Measurements from ENCODE around the gene PCBP3.
"Not testable (repeated sequence)": the region's sequence is repeated elsewhere in the genome, so short reads cannot be mapped to it uniquely, and the experiment has no call there.

PCBP3 gene

DNA sequence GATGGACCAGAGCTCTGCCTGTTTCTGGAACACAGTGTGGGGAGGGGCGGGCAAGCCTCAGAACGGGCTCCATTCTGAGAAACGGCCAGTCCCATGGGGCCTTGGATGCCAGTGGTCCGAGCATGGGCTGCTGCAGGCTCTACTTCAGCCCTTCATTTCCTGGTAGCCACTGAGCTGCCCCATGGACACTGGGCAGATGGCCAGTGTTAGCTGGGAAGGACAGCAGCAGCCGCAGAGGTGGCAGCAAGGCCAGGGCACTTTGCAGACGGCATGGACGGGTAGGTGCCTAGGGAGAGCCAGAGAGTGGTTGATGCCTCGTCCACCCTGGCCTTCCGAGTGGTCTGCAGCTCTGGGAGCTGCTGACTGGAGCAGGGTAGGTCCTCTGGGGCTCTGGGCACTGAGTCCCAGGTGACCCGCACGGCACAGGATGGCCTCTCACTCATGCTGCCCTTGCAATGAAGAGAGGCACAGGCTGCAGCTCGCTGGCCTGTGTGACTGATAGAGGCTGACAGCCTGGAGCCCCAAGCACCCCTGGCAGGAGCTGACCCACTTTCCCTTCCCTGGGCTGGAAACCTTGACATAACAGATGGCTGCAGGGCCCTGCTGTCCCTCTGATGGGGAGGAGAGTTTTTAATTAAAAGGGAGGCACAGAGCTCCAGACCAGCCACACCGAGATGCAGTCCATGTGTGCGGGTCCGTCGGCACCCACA is 250.4 kb downstream of the PCBP3 start:
- no peak for DNase-seq (ENCODE audit: low read depth)

DNA sequence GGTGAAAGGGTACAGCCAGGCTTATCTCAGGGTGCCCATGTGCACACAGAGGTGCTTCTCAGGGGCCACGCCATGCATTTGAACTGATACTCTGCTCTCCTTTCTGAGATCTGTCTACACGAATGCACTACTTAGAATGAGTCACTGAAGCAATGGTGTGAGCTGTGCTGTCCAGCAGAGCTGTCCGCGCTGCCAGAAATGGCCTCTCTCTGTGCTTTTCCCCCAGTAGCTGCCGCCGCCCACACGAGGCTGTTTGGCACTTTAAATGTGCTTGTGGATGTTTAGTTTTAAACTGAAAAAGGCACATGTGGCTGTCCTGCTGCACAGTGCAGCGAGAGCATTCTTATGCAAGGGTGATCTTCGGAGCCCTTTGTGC is 250.9 kb downstream of the PCBP3 start:
- no peak for DNase-seq (ENCODE audit: low read depth)

DNA sequence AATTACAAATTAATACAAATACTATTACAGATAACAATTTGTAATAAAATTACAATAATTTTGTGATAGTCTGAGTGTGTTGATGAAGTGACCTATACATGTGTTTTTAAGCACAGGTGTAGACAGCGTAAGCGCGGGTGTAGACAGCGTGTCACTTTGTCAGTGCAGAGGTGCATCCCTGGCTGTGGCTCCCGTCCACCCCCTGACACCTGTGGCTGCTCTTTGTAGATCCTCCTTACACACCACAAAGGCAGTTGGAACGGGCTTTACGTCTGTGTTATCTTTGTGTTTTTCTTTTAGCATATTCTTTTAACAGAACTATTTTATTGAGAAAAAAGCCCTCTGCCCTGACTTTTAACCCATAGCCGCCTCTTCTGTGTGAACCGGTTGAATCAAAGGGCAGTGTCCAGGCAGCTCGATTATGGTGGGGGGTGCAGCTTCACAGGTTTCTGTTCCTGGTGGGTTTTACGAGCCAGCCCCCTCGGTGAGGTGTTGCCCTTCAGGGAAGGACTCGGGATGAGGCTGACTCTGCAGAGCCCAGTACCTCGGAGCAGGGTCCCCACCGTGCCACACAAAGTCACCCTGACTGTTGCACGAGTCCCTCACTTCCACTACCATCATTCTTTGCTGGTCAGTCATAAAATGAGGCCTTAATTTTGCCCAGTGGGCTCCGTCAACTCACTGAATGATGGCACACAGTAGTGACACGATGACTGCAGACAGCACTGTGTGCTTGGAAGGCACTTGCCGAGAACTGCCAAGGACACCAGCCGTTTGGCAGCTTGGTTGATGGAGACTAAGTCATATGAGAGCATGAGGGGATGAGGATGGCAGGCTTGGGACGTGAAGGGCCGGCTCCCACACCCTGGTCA is 251.6 kb downstream of the PCBP3 start:
- no peak for DNase-seq (ENCODE audit: low read depth)

- DNase-seq (ENCODE audit: low read depth): no peak
Observed at GRCh38 chr21:45895778-45896370, 252.3 kb downstream of the PCBP3 start.

GRCh38 chr21:45896431-45896830 is 252.9 kb downstream of the PCBP3 start:
- DNase-seq (ENCODE audit: low read depth): not testable (repeated sequence)

- DNase-seq (ENCODE audit: low read depth): no peak
Observed at GRCh38 chr21:45897191-45898027, 253.9 kb downstream of the PCBP3 start.

GRCh38 chr21:45898028-45898350 is 254.5 kb downstream of the PCBP3 start:
- no peak for DNase-seq (ENCODE audit: low read depth)

DNA sequence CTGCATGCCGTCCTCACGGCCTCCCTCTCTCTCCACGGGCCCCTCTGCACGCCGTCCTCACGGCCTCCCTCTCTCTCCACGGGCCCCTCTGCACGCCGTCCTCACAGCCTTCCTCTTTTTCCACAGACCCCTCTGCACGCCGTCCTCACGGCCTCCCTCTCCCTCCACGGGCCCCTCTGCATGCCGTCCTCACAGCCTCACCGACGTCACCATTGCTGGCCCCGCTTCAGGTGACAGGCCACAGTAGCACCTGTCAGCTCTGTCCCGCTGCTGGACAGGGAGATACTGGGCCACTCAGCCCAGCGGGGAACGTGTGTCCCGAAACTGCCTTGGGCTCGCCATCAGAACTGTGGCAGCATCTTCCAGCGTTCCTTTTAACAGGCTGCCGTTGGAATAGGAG is 255.3 kb downstream of the PCBP3 start:
- DNase-seq (ENCODE audit: low read depth): no peak

DNA sequence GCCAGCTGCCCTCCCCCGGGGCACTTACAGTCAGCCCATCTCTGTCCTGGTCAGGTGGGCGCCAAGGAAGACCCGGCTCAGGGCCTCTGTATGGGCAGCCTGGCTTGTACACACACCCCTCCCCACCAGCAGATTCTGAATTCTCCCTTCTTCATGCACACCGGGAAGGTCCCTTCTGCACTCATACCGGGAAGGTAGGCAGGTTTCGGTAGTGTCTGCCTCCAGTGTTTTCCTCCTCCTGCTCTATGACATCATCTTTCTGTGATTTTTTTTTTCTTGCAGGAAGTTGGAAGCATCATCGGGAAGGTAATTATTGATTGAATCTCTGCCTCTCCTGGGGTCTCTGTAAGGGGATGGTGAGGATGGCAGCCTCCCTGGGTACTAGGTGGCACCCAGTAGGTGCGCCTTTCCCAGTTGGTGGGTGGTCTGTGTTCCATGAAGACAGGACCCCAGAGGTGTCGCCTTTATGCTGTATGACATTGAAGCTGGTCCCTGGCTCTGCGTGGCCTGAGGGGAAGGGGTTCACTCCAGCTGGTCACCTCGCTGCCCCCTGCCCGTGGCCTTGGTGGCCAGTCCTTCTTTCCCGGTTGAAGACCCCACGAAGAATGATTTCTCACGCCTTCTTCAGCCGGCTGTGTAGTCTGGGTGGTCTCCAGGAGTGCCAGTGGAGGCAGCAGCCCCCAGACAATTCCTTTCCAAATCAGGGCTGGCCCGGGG is 255.9 kb downstream of the PCBP3 start:
- DNase-seq (ENCODE audit: low read depth): no peak

DNA sequence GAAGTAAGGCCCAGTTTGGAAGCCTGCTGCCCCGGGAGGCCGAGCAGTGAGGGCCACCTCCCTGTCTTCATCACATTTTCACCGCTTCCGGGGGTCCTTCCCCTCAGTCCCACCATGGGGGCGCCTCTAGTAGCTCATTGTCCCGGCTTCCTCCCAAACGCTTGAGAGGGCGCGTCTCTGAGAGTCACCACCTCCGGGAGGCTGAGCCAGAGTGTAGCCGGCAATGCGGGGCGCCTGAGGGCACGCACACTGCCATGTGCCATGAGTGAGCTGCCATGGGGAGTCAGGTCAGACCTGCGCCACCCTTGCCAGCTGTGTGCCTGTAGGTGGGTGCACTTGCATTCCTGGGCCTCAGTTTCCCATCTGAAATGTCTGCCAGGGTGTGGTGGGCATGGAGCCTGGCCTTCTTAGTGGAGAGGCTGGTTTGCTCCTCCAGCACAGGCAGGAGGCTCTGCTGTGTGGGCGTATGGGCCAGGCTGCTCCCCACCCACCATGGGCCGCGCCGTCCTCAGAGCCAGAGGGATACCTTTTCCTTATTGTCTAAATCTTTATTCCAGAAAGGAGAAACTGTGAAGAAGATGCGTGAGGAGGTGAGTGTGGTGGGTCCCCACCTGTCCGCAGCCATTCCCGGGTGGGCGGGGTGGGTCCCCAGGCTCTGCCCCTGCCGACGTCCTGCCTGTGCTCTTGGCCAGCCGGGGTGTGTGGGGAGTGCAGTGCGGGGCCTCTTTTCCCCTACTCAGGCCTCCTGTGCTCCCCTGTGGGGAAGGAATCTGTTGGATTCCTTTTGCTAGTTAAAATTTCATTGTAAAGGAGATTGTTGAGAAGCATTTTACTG is 256.7 kb downstream of the PCBP3 start:
- no peak for DNase-seq (ENCODE audit: low read depth)

- no peak for DNase-seq (ENCODE audit: low read depth)
Observed at GRCh38 chr21:45901061-45901690, 257.7 kb downstream of the PCBP3 start.

DNA sequence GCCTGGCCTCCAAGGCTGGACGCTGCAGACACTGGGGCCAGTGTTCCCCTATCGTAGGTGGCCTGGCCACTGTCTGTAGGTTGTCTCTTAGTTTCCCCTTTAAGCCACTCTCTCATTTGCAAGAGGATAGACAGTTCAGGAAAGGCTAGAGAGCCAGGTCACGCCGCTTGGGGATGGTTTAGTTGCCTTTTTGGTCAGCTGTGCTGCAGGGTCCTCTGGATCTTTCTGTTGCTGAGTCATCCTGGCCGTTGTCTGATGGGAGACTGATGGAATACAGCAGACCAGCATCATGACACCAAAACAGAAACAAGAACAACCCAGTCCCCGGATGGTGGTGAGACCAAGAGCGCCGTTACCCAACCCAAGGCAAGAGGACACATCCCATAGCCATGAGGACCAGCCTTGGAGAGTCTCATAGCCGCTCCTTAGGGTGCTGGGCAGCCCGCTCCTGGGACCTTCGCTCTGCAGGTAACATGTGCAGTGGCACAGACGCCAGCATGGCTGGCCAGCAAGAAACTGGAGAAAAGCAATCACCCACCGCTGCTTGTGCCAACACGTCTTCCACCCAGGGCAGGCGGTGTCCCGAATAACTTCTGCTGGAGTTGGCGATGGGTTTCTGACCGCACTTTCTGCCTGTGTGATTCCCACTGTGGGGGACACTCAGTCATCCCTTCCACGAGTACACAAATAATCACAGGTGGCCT is 258.9 kb downstream of the PCBP3 start:
- DNase-seq (ENCODE audit: low read depth): no peak

GRCh38 chr21:45905196-45905595 is 261.7 kb downstream of the PCBP3 start:
- DNase-seq (ENCODE audit: low read depth): no peak

DNA sequence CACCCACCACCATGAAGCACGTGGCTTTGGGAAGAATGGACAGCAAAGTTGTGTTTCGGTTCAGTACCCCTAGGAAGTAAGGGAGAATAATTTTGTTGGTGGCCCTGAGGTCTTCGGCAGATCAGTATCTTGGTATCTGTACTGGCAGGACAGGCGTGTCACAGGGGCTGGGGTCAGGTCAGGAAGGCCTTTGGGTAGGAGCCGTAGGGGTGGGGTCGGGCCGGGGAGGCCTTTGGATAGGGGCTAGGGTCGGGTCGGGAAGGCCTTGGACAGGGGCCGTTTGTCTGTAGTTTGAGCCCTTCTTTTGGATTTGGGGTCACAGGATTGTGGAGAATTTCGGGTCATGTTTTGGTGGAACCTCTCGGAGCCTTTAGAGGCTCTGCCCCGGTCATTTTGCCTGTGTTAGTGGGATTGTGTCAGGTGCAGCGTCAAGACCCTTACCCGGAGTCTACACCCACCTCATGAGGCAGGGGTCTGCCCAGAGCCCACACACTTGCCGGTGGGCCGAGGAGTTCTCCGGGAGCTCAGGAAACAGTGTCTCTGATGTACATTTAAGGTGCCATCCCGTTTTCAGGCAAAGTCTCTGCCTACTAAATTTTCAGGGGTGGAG is 262.8 kb downstream of the PCBP3 start:
- DNase-seq (ENCODE audit: low read depth): no peak

DNA sequence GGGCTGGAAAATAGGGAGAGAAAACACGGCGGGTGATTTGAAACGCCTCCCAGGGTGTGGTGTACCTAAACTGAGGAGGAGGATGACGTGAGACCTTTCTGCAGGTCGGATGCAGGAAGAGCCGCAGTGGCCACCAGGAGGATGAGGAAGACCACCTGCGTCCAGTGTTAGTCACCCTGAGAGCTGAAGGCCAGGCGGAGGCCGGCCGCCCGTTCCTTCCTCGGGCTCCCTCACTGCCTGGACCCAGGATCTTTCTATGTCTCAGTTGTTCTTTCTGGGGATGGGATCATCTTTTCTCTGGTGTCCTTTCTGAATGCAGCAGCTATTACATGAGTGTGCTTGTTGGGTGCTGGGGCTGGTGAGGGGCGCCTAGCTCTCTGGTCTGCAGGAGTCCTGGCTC is 263.3 kb downstream of the PCBP3 start:
- DNase-seq (ENCODE audit: low read depth): no peak

DNA sequence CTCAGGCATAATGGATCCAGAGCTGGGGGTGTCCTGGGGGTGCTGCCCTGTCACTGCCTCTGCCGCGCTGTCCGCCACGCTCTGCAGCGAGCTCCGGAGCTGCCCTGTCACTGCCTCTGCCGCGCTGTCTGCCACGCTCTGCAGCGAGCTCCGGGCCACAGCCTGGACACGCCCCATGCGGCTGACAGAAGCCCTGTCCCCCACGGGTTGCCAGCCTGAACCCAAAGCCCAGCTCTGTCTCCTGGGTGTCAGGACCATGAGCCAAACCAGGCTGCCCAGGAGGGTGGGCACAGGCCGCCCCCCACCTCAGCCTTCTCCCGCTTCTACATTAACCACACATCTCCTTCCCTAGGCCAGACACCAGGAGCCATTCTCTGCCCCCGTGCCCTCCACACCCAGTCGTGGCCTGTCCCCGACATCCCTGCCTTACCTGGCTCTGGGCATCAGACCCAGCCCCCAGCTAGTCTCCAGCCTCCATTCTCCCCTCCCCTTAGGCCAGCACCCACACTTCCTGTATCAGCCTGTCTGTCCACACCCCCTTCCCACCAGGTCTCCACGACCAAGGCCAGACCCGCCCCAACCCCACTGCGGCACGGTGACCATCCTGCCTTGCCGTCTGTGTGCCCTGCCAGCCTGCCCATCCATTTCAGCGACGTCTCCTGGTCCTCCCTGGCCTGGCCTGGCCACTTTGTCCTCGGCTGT is 265.2 kb downstream of the PCBP3 start:
- DNase-seq (ENCODE audit: low read depth): no peak

- no peak for DNase-seq (ENCODE audit: low read depth)
Observed at GRCh38 chr21:45909238-45909988, 265.9 kb downstream of the PCBP3 start.

DNA sequence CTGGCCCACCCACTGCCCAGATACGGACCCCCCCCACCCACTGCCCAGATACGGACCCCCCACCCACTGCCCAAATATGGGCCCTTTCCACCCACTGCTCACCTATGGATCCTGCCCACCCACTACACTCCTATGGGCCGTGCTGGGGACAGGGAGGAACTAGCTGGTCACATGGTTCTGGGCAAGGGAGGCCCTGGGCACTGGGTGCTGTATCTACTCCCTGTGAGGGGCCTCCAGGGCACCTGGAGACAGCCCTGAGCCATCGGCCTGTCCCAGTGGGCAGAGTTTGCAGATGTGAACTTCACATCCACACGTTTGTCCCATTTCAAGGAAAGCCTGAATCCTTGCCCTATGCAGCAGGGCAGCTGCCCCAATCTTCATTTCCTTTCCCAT is 266.6 kb downstream of the PCBP3 start:
- DNase-seq (ENCODE audit: low read depth): no peak
